Stimulated activated CD4-positive, alpha-beta T cell treated with anti-CD3 and anti-CD28 coated beads, Interleukin-12 subunit alpha, Interleukin-12 subunit beta, amount 100 ng/mL, for 48 hours (primary cell): Measurements from ENCODE around the gene TBC1D25.
"Not testable (repeated sequence)": the region's sequence is repeated elsewhere in the genome, so short reads cannot be mapped to it uniquely, and the experiment has no call there.

ENCODE experiments used
- DNase-seq, 3 donors: peaks; one replicate each; pipeline ENCODE4 v3.0.0-alpha.2; 2020; ENCODE audit warnings: low read depth in 2 of 3, low spot score in 1 of 3

The TBC1D25 gene

GRCh38 chrX:48514868-48515460 lies 24.6 kb upstream of the TBC1D25 start:
- no peak for DNase-seq

DNA sequence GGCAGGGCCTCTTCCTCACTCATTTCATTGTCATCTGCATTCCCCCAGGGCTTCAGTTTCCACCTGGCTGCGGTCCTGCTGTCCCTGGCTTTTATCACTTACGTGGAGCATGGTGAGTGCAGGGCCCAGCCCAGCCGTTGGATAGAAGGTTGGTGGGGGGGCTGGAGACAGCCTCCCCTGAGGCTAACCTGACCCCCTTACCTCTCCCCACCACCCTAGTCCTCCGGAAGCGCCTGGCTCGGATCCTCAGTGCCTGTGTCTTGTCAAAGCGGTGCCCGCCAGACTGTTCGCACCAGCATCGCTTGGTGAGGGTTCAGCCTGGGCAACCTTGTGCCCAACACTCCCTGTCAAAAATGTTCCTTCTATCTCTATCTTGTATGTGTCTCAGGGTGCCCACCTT lies 23.7 kb upstream of the TBC1D25 start:
- no peak for DNase-seq

- DNase-seq: no peak
Measured at GRCh38 chrX:48516285-48516684, 23.2 kb upstream of the TBC1D25 start.

DNA sequence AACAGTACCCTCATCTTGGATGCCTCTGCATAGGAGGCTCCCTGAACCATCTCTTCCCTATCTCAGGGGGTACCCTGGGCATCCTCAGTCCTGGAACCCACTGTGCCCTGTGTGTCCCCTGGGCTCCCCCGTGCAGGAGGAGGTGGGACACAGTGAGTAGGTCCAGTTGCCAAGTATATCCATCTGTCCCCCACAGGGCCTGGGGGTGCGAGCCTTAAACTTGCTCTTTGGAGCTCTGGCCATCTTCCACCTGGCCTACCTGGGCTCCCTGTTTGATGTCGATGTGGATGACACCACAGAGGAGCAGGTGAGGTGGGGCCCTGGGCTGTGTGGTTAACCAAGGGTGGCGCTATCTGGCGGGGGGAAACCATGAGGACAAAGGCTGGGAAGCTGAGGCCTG lies 22.5 kb upstream of the TBC1D25 start:
- DNase-seq: no peak

DNA sequence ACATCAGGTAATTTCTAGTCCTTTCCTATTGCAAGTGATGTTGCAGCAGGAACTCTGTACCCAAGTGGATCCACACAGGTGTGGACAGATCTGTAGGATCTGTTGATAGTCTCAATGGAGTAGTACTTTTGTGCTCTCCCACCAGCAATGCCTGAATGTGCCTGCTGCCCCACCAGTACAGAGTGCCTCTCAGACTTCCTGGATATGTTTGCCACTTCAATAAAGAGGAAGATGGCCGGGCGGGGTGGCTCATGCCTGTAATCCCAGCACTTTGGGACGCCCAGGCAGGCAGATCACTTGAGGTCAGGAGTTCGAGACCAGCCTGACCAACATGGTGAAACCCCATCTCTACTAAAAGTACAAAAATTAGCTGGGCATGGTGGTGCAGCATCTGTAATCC lies 20.0 kb upstream of the TBC1D25 start:
- DNase-seq: not testable (repeated sequence)

- DNase-seq: no peak
Measured at GRCh38 chrX:48520455-48520854, 19.1 kb upstream of the TBC1D25 start.

- no peak for DNase-seq
Measured at GRCh38 chrX:48520976-48521352, 18.6 kb upstream of the TBC1D25 start.

DNA sequence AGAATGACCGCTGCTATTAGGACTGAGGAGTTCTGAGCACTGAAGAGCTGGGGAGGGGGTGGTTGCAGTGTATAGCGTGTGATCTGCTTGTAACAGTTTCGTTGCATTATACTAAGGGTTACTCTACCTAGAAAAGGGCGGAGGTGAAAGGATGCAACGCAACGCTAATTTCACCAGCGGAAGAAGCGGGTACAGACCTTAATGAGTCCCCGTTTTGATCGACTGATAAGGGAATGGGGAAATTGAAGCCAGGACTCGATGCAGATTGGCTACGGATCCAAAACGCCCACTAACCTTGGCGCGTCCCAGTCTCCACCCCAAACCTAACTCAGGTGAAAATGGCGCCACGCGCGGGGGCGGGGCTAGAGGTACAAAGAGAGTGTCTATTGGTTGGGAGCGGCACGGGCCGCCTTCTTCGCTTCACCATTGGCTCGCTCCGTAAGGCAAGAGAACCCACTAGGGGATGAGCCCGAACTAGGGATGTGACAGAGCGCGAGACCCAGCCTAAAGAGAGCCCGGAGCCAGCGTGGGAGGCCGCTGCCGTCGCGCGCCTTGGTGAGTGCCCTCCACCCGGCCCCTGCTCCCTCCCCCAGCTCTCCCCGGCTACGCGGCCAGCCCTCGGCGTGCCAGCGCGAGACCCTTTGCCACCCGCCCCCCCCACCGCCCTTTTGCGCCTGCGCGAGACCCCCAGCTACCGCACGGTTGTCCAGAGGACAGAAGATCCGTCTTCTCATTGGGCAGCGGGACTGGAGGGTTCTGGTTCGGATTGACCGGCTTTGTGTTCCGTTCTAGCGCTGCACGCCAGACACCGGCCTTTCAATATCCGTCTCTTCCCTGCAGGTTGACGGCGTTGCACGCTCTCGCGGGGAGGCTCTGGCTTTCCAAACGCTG lies 17.9 kb upstream of the TBC1D25 start, which contains the start of gene EBP:
Gene EBP, plus strand, starts transcription at position 456 of the 891 bp plus-strand sequence. CDS start 1,964 bp downstream, outside the sequence.
- peak; percentile 88 to 93 (median 90) for DNase-seq

DNA sequence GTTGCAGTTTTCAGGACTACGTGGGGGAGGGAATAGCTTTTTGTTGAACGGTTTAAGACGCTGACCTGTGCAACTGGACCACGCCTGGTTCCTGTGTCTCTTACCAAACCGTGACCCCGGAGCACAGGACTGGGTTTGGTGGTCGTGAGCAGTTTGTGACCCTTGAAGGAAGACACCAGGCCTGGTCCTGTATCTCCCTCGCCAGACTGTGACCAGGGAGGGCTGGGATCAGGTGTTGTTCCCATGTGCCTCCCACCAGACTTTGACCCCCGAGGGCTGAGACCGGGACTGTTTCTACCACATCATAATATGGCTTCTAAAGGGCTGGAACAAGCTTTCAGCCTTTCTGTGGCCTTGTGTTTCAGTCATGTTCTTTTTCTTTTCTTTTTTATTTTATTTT lies 17.2 kb upstream of the TBC1D25 start:
- DNase-seq: no peak

- no peak for DNase-seq
Measured at GRCh38 chrX:48523682-48524081, 15.8 kb upstream of the TBC1D25 start.

DNA sequence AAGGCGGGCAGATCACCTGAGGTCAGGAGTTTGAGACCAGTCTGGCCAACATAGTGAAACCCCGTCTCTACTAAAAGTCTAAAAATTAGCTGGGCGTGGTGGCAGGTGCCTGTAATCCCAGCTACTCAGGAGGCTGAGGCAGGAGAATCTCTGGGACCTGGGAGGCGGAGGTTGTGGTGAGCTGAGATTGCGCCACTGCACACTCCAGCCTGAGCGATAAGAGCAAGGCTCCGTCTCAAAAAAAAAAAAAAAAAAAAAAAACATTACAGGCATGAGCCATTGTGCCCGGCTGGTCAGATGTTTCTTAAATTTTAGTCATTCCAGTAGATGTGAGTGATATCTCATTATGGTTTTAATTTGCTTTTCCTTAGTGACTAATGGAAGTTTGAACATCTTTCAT lies 13.7 kb upstream of the TBC1D25 start:
- DNase-seq: not testable (repeated sequence)

DNA sequence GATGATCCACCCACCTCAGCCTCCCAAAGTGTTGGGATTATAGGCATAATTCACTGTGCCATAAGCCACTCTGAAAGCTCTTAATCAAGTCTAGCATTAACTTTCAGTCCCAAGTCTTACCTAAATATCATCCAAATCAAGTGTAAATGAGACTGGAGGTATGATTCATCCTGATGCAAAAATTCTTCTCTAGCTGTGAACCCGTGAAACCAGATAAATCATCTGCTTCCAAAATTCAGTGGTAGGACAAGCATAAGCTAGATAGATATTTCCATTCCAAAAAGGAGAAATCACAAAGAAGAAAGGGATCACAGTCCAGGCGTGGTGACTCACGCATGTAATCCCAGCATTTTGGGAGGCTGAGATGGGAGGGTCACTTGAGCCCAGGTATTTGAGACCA lies 8.8 kb upstream of the TBC1D25 start:
- DNase-seq: no peak

DNA sequence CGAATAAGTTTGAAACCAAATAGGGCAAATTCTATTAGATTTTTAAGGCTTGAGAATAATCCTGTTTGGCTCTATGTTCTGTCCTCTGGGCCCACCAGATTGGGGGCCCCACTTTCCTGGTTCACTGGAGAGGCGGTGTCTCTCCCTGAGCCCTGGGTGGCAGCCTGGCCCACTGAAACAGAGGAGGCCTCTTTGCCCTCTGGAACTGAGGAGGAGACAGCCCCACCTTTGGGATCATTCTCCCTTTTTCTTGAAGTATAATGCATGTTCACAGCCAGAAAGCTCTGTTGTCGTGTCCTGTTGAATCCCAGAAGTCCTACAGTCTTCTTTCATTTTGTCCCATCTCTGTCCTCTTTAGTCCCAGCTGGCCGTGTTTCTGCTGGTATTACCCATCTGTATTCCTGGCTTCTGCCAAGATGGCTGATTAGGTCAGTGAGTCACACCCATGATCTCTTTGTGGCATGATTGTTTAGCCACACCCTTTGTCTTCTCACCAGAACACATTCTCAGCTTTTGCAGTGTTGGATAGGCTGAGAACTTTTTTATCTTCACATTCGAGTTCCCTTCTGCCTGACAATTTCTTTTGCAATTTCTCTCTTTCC lies 8.1 kb upstream of the TBC1D25 start:
- DNase-seq: no peak

GRCh38 chrX:48532161-48532560 lies 7.4 kb upstream of the TBC1D25 start:
- DNase-seq: no peak

DNA sequence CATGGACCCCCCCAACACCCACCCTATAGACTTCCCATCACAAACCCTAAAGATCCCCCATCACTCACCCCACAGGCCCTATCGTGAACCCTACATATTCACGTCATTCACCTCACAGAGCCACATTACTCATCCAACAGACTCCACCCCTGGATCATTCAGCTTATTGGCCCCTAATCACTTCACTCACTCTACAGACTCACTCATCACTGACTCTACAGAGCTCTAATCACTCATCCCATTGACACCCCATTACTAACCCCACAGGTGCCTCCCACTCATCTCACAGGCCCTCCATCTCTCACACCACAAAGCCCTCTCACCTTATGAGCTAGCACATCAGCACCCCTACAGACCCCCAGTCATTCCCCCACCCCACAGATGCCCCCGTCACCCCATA lies 6.3 kb upstream of the TBC1D25 start:
- DNase-seq: no peak

DNA sequence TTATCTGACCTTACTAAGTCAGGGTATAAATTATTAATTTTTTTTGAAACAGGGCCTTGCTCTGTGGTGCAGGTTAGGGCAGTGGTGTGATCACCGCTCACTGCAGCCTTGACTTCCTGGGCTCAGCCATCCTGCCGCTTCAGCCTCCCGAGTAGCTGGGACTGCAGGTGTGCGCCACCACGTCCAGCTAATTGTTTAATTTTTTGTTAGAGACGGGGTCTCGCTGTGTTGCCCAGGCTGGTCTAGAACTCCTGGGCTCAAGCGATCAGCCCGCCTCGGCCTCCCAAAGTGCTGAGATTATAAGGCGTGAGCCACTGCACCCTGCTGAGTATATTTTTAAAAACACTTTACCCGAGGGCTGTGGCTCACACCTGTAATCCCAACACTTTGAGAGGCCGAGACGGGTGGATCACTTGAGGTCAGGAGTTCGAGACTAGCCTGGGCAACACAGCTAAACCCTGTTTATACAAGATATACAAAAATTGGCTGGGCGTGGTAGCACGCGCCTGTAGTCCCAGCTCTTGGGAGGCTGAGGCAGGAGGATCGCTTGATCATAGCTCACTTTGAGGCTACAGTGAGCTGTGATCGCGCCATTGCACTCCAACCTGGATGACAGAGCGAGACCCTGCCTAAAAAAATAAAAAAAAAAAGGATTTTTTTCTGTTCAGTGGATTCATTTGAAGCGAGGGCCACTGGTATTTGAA lies 721 bp upstream of the TBC1D25 start:
- DNase-seq: no peak

DNA sequence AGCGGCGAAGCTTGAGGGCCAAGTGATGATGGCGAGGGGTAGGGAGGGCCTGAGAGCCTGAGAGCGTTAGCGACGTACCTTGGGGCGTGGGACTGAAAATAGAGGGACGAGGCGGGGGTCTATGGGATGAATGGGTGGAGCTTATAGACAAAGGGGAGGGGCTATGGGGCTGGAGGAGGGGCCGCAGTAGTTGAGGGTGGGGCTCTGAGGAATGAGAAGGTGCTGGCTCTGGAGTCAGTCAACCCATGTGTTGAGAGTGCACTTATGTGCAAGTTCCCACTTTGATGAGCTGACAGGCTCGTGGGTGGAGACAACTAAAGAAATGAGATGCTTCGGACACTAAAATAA lies 488 bp downstream of the TBC1D25 start:
- DNase-seq: peak; percentile 31 to 47 (median 33)

GRCh38 chrX:48540480-48540879 lies 966 bp downstream of the TBC1D25 start:
- no peak for DNase-seq

GRCh38 chrX:48541140-48541814 lies 1.8 kb downstream of the TBC1D25 start:
- no peak for DNase-seq

- no peak for DNase-seq
Measured at GRCh38 chrX:48548871-48549270, 9.4 kb downstream of the TBC1D25 start.

DNA sequence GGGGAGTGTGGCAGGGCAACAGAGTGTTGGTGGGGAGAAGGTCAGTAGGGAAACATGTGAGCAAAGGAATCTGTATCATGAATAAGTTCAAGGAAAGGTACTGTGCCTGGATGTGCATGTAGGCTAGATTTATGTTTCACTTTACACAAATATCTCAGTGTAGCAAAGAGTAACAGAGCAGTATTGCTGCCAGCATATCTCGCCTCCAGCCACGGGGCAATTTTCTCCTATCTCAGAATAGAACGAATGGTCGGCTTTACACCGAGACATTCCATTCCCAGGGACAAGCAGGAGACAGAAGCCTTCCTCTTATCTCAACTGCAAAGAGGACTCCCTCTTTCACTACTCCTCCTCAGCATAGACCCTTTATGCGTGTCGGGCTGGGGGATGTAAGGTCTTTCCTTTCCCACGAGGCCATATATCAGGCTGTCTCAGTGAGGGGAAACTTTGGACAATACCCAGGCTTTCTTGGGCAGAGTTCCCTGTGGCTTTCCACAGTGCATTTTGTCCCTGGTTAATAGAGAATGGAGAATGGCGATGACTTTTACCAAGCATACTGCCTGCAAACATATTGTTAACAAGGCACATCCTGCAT lies 16.3 kb downstream of the TBC1D25 start:
- not testable (repeated sequence) for DNase-seq
